Transverse colon (tissue), 4 donors: ENCODE results near the gene COIL.

Source experiments
- CTCF ChIP-seq, 5 experiments: fragments of 200-600 bp in 3 of 5; fragments of 450-650 bp in 2 of 5; sonication (generic) in 3 of 5; IDR thresholded peaks; 1 replicate in 2 of 5; 2 replicates in 3 of 5; pipeline ENCODE4 v1.5.1; 2016 to 2017; ENCODE audit warnings: antibody characterized with exemption in 5 of 5, inconsistent platforms in 3 of 5, mild to moderate bottlenecking in 2 of 5, moderate library complexity in 1 of 5
- EP300 ChIP-seq: sonication (generic); formaldehyde crosslinking; IDR thresholded peaks from one replicate; pipeline ENCODE4 v1.6.1; 2017; ENCODE audit warnings: antibody characterized with exemption, low read depth
- POLR2A ChIP-seq: fragments of 450-650 bp; IDR thresholded peaks from one replicate; pipeline ENCODE4 v1.6.1; 2016; ENCODE audit warnings: antibody characterized with exemption, mild to moderate bottlenecking, moderate library complexity
- POLR2AphosphoS5 ChIP-seq, 3 donors: sonication (generic); formaldehyde crosslinking; IDR thresholded peaks; one replicate each; pipeline ENCODE4 v1.6.1; 2016; ENCODE audit warnings: antibody characterized with exemption in 3 of 3

GRCh38 chr17:56912105-56912999, 48.5 kb downstream of the COIL start:
- TF ChIP-seq CTCF (IDR thresholded peaks at IDR 0.05), result no peak
- TF ChIP-seq POLR2AphosphoS5 (IDR thresholded peaks at IDR 0.05), result no peak
- no peak for TF ChIP-seq POLR2A
- no peak for TF ChIP-seq EP300
